HG02943 (cell line): ENCODE results near the gene CASZ1.

ENCODE experiments used
- ATAC-seq: cut with Tn5 transposase; IDR thresholded peaks from one replicate; pipeline ENCODE4 v1.9.1; 2021; ENCODE audit warnings: mild to moderate bottlenecking, low read depth, moderate library complexity; ENCODE audit not compliant: unreplicated experiment

Gene CASZ1

GRCh38 chr1:10734375-10734774 is 62.1 kb downstream of the CASZ1 start:
- ATAC-seq = no peak

DNA sequence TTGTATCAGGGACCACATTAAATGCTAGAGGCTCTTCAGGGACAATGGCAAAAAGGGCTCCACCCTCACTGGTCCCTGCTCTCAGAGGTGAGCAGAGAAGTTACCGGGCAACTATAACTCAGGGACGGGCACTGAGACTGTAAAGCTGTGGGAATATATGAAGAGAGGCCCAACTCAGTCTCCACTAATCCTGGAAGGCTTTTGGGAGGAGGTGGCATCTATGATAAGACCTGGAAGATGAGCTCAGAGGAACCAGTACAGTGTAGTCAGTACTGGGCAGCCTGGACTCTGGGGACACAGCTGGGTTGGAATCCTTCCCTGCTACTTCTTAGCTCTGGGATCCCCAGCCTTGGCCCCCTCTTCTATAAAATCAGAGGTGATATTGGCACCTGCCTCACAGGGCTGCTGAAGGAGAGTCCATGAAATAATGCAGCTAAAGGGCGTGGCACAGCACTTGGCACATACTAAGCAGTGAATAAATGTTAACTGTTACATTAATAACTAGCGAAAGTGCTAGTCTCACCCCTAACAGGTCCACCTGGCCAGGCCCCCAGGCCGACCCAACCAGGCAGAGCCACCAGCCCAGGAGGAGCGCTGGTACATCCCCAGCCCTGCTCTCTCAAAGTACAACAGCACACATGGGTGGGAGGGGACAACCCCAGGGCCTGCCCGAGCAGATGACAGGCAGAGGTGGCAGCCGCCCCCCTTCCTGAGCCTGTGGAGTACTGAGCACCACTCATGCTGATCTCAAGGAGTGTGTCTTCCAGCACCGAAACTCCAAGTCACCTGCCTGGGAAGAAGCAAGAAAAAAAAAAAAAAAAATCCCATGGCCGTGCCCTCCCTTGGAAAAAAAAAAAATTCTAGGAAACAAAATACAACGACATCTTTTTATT is 62.7 kb downstream of the CASZ1 start:
- ATAC-seq = no peak

DNA sequence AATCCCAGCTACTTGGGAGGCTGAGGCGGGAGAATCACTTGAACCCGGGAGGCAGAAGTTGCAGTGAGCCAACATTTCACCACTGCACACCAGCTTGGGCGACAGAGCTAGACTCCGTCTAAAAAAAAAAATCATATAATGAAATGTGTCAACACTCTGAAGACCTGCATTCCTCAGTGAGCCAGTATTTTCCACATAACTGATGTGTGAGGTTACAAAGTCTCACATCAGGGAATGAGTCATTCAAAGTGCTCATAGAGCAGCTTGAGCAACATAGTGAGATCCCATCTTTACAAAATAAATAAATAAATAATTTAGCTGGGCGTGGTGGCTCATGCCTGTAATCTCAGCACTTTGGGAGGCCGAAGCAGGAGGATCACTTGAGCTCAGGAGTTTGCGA is 65.5 kb downstream of the CASZ1 start:
- ATAC-seq = no peak

GRCh38 chr1:10728595-10729410 is 67.6 kb downstream of the CASZ1 start:
- ATAC-seq = no peak

DNA sequence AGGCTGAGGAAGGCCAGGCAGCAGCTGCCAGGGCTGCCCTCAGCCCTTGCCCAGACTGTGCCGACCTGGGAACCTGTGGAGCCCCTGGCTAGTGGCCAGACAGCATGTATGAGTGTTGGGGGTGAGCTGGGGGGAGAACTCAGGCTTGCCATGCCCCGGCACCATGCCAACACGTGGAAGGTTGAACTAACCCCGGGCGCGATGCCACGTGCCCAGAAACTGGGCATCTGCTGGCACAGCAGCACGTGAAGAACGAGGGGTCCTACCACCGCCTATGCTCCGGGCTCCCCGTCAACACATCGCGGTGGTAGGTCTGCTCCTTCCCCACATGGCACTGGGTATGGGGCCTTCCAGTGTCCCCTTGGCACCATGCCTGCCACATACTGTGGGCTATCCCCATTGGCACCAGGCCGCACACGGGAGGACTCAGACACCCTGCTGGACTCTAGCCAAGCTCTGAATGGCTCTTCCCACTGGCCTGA is 68.7 kb downstream of the CASZ1 start:
- ATAC-seq = no peak

DNA sequence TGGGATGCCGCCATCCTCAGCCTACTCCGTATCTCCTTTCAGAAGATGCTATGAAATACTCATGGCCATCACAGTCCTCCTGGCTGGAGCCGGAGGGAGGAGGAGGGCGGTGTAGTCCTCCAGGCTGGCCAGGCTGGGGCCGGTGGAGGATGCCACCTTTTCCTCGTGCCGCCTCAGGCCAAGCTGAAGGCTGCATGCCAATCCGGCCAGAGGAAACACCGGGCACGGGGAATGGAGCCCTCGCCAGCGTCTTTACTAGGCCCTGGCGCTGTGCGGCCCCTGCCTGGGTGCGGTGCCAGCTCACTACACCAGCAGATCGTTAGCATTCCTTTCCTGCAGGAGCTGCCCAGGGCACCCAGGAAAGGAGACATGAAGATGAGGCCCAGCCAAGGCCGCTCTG is 70.1 kb downstream of the CASZ1 start:
- no peak for ATAC-seq

DNA sequence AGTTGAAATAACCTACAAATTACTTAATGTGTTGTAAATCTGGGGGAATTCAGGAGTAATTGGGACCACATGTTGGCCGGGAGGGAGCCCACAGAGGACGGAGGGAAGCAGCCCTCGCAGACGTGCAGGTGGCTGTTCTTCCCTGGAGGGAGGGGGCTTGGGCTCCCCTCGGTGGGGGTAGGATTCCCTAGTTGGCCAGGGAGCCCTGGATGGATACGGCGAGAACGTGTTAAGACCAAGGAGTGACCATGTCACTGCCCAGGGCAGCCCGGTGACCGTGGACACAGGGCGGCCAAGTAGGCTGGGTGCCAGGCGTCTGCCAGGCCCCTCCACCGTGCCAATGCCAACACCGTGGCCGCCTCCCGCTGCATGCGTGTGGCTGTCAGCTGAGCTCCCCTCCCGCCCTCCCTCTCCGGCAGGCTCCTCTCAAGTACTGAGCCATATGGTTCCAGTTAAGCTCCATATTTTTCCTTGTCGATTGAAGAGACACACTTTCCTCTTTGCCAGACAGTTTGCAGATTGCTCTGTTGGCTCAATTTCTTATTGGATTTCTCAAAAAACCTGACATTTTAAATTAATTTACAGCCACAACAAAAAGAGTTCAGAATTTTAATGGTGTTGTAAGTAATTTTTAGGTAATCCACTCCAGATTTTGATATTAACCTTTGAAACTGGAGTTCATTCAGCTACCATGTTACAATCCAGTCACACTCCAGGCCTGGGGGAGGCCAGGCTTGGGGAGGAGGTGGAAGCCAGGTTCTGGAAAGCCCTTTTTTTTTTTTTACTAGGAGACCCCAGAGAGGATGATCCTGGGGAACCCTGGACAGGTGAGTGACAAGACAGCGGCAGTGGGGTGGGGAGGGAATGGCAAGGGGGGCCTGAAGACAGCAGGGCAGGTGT is 71.2 kb downstream of the CASZ1 start:
- ATAC-seq = no peak

- no peak for ATAC-seq
Observed at GRCh38 chr1:10724511-10724910, 71.9 kb downstream of the CASZ1 start.

DNA sequence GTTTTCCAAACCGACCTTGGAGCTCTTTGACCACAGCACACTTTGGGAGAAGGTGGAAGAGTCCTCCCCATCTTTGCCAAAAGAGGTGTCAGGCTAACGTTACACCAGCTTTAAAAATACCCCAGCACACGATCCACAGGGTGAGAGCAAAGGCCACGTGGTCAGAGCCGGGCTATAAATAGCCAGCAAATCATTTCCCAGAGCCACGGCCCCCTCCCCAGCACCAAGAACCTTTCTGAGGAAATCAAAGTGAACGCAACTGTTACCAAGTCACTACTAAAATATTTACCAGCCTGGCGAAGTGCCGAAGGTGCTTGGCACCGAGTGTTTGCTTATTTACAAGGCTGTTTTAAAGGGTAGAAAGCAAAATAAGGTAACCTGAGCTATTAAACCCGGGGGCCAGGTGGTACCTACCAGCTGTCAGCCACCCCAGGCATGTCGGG is 72.4 kb downstream of the CASZ1 start:
- no peak for ATAC-seq

GRCh38 chr1:10723317-10723716 is 73.1 kb downstream of the CASZ1 start:
- no peak for ATAC-seq

DNA sequence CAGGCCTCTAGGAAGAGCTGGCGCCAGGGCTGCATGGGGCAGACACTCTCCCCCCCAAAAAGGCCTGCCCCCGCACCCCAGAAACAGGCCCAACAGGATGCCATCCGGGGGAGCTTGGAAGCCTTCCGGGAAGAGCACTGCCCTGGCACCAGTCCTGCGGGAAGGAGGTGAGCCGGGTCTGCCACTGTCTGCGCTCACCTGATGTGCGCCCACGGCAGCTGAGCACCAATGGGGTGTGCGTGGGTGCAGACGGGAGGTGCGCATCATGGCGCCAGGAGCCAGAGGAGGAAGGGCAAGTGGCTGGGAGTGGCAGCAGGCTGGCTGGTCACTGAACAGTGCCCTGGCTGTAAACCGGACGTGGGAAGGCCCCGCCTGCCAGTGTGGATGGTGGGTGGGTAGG is 73.6 kb downstream of the CASZ1 start:
- ATAC-seq = no peak

DNA sequence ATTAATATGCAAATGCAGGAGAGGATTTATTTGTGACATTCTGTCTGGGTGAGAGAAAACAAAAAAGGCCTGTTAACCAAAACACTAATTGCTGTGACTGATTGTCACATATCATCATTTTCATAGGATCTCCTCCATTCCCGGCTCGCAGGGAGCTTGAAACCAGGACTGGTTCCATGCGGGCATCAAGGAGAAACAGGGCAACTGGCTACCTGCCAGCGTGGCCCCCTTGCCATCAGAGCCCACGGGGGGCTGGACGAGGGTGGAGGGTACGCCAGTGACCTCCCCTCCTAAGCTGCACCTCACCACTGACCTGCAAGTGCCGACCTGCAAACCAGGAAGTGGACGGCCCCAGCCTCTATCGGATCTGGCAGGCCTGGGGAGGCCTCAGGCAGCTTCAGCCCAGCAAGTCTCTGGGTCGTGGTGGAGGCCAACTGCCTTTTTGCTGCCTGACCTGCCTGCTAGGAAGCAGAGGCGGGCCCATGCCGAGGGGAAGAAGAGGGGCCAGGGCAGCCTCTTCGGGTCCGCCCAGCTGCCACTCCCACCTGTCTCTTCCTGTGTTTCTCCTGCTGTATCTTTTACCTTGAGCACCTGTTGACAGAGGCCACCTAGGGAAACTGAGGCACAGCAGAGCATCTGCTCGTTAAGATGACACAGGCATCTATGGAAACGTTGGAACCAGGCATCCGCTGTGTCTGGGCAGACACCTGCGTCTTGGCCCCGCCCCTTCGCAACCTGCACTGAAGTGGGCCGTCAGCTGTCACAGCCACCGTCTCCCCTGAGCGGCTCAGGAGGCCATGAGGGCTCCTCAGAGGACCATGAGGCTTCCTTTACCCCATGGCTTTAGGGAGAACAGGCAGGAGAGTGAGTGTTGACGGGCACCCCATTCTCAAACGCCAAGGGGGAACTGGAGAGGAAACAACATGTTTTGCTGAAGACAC is 74.8 kb downstream of the CASZ1 start:
- ATAC-seq = no peak

DNA sequence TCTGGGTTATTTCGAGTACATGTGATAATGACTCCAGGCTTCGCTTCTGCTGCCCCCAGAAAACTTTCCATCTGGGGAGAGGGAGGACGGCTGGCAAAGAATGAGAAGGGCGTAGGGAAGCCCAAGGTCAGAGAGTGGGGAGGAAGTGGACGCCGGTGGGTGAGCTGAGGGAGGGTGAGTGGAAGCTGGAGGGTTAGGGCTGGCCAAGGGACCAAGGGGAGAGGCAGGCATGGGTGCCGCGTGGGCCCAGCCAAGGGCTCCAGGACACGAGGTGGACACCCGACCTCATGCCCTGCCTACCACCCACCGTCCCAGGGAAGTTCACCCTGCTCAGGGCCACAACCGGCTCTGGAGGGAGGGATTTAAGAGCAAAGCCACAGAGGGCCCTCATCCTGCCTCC is 75.8 kb downstream of the CASZ1 start:
- no peak for ATAC-seq

DNA sequence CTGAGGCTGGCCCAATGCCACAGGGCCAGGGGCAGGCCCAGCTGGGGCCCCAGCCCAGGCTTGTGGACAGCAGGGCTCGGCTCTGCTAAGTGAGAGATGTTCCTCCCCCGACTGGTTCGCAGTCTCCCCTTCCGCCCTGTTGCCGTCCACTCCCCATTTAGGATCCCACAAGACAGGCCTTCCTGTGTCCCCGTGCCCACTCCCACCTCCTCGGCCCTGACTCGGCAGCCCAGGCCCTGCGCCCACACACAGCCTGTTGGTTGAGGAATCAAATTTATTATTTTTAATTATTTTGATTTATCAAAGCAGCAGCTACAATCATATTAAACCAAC is 78.4 kb downstream of the CASZ1 start:
- ATAC-seq = no peak

GRCh38 chr1:10717296-10718082 is 79.0 kb downstream of the CASZ1 start:
- ATAC-seq = no peak

- no peak for ATAC-seq
Observed at GRCh38 chr1:10716840-10717239, 79.6 kb downstream of the CASZ1 start.

DNA sequence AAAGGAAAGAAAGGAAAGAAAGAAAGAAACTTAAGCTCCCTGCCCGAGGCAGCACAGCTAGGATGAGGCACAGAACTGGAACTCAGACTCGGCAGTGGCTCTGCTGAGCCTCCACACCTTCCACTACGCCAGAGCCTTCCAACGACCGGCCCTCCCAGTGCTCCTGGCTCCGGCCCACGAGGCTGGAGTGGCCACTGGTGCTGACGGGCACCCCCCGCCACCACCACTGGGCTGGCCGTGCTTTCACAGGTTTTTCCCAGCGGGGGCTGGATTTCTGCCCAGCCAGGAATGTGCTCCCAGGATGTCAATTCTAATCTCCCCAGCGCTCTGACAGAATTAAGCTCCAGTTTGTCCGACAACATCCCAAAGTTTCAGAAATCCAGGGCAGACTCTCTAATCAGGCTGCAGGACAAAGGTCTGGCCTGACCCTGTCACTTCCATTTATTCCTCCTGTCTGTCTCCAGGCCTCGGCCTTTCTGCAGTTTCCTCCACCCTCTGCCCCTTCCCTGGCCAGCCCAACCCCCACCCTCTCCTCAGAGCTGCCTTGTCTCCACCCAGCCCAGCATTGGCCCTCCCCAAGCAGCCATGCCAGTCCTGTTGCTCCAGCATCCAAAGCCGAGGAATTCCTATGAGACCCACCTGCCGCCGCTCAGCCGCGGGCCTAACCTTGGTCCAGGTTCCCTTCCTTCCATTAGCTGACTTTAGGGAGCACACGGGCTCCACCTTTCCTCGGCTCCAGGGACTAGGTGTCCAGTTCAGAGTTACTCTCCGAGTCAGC is 81.9 kb downstream of the CASZ1 start:
- no peak for ATAC-seq

DNA sequence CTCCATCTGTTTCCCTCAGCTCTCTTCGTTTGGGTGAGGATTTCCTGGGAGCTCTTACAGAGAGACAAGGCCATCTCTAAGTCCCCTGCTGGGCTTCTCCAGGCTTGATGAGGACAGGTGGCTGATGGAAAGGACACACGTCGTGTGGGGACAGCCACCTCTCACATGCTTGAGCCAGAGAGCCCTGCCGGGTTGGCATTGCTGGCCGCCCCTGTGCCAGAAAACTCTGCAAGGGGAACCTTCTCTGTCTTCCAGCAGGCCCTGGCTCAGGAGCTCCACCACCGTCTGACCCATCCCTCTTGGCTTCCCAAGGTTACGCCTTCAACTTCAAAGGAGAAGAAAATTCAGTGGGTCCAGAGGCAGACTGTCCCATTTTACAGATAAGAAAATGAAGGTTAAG is 82.8 kb downstream of the CASZ1 start:
- ATAC-seq = no peak
